Subcutaneous adipose tissue (tissue), 4 donors: Measurements from ENCODE around the gene SOBP. TPM values are rescaled to one million over a fixed set of nuclear protein-coding genes. Genes with fewer than 3 reads are reported as not detected.

ENCODE experiments used
- total RNA-seq, 4 donors: library from RNA; depleted of rRNA; stranded (reverse); fragments of >200 nt; gene quantifications; one replicate each; pipeline ENCODE4 v1.1.0, GENCODE V29; 2016
- TF ChIP-seq, protein P1 (sequence below): fragments of 450-650 bp; IDR thresholded peaks from one replicate; pipeline ENCODE4 v1.5.1; 2016; ENCODE audit warnings: low read depth, mild to moderate bottlenecking, control low read depth, antibody characterized with exemption, moderate library complexity

SOBP gene
- 1 to 10 TPM; 4.0 to 7.5 (median 5.5) TPM for total RNA-seq

- TF ChIP-seq, protein P1, sequence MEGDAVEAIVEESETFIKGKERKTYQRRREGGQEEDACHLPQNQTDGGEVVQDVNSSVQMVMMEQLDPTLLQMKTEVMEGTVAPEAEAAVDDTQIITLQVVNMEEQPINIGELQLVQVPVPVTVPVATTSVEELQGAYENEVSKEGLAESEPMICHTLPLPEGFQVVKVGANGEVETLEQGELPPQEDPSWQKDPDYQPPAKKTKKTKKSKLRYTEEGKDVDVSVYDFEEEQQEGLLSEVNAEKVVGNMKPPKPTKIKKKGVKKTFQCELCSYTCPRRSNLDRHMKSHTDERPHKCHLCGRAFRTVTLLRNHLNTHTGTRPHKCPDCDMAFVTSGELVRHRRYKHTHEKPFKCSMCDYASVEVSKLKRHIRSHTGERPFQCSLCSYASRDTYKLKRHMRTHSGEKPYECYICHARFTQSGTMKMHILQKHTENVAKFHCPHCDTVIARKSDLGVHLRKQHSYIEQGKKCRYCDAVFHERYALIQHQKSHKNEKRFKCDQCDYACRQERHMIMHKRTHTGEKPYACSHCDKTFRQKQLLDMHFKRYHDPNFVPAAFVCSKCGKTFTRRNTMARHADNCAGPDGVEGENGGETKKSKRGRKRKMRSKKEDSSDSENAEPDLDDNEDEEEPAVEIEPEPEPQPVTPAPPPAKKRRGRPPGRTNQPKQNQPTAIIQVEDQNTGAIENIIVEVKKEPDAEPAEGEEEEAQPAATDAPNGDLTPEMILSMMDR: no peak
Measured at GRCh38 chr6:107489636-107490565, at the start of gene SOBP. TSS of gene SOBP (plus strand) at chr6:107490117. CDS start at chr6:107490617, 500 bp downstream.

DNA sequence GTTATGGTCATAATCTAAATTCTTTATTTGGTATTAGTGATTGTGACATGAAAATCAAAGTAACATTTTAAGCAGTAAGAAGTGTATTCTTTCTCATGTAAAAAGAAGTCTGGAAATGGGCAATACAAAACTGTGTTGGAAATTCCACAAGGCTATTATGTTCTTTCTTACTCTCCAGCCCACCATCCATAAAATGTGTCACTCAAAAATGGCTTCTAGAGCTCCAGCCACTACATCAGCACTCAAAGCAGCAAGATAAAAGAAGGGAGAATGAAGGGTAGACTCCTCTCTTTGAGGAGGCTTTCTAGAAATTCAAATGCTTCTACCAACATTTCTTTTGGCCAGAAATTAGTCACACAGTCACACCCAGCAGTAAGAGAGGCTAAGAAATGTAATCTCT is 49.0 kb upstream of the SOBP start:
- TF ChIP-seq, protein P1: no peak

DNA sequence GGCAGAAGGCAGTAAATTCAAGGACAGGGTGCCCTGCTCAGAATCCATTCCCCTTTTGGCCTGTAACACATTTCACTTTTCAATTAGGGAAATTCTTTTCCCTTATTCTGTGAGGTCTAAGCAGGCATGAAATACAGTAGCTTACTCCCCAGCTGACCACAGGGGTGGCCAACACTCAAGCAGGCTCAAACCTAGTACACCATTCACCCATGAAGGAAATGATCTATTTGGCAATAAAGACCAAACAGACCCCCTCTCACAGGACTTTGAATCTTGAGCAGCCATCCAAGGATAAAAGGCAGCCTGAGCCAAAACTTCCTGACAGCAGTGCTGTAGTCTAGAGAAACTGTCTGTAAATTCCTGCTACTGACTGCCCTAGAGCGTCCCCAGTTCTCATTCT is 48.2 kb upstream of the SOBP start:
- TF ChIP-seq, protein P1: no peak

DNA sequence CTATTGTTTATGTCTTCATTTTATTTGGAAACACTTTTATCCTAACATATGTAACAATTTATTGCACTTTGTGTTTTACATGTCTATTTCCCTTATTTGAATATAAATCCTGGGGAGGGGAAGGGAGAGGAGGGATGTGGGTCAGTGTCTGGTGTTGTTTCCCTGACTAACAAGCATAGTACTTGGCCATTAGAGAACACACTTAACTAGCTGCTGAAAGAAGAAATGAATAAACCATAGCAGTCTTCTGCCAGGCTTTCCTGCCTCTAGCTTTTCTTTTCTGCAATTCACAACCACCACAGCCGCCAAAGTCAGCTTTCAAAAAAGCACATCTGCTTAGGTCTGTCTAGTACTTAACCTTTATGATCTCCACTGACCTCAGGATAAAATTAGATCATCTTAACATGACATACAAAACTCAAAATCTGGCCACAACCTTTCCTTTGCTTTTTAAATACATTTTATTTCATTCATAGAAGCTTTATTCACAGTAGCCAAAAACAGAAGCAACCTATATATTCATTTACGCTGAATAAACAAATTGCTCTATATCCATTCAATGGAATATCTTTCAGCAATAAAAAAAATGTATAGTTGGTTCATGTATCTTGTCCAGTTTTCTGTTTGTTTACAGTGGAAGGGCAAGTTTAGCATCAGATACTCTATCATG is 46.8 kb upstream of the SOBP start:
- TF ChIP-seq, protein P1: no peak

DNA sequence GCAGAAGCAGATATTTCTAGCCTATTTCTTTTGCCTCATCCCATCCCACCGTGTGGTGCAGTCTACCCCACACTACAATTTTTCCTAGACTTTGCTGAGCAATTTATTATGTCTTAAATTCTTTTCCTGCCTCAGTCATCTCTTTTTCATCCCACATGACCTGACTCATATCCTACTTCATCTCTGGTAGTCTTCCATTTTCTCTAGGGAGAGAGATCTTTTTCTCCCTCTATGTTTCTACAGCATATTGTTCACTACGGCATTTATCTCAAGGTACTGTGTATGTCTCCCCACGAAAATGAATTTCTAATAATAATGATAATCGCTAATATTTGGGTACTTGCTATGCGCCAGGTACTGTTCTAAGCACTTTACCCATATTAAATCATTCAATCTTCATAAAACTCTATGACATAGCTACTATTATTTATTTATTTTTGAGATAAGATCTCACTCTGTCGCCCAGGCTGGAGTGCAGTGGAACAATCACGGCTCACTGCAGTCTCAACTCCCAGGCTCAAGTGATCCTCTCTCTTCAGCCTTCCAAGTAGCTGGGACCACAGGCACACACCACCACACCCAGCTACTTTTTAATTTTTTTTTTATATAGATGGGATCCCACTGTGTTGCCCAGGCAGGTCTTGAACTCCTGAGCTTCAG is 46.2 kb upstream of the SOBP start:
- TF ChIP-seq, protein P1: no peak

DNA sequence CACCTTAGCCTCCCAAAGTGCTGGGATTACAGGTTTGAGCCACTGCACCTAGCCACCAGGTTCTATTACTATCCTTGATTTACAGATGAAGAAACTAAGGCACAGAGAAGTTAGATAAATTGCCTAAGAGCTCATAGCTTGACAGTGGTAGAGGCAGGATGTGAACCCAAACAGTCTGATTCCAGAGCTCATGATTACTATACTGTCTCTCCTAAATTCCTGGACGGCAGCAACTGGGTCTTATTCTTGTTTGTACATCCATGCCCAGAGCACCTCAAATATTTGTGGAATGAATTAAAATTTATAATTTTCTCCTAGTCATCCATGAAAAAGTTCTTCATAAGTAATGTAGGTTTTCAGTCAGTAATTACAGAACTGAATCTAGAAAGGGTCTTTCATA is 45.6 kb upstream of the SOBP start:
- TF ChIP-seq, protein P1: no peak
